Epithelial cell of proximal tubule (primary cell): ENCODE data around the gene CCT5. TPM values are rescaled to one million over a fixed set of nuclear protein-coding genes. Genes with fewer than 3 reads are reported as not detected.

Experiments
- DNase-seq: peaks from one replicate; pipeline ENCODE4 v3.0.0-alpha.2; 2011; ENCODE audit warnings: low read depth
- H3K4me3 ChIP-seq: 2 replicates; pipeline ENCODE4 v1.5.1; 2011; ENCODE audit warnings: low read depth, mild to moderate bottlenecking, low read length
- CTCF ChIP-seq: conservative IDR thresholded peaks from 2 replicates; pipeline ENCODE4 v1.5.1; 2012; ENCODE audit warnings: low read depth, mild to moderate bottlenecking, low read length
- total RNA-seq: library from RNA; depleted of rRNA; stranded (reverse); fragments of >200 nt; gene quantifications from 2 replicates; pipeline ENCODE4 v1.2.3, GENCODE V29; 2015

Gene CCT5
- total RNA-seq, 1 donor from 2014 or later: 610 TPM

GRCh38 chr5:10275991-10276390 is 25.9 kb downstream of the CCT5 start:
- no peak for TF ChIP-seq CTCF
- no peak for DNase-seq
- H3K4me3 ChIP-seq: no peak overlapping the region

- no peak for DNase-seq
- H3K4me3 ChIP-seq: no peak overlapping the region
- TF ChIP-seq CTCF: no peak
These were observed 26.6 kb downstream of the CCT5 start for GRCh38 chr5:10276691-10277090.

- no peak for TF ChIP-seq CTCF
- no peak for DNase-seq
These were observed 27.9 kb downstream of the CCT5 start for GRCh38 chr5:10277773-10278630.

GRCh38 chr5:10278658-10279279 is 28.7 kb downstream of the CCT5 start:
- no peak for DNase-seq
- H3K4me3 ChIP-seq: no peak overlapping the region
- TF ChIP-seq CTCF: no peak

More at GRCh38 chr5:10277773-10278630, 27.9 kb downstream of the CCT5 start:
- no peak overlapping the region for H3K4me3 ChIP-seq

- TF ChIP-seq CTCF: no peak
- DNase-seq: no peak
These were observed 29.2 kb downstream of the CCT5 start for GRCh38 chr5:10279328-10279727.

GRCh38 chr5:10279925-10280720 is 30.0 kb downstream of the CCT5 start:
- no peak for DNase-seq
- H3K4me3 ChIP-seq: no peak overlapping the region
- TF ChIP-seq CTCF: no peak

More at GRCh38 chr5:10279328-10279727, 29.2 kb downstream of the CCT5 start:
- no peak overlapping the region for H3K4me3 ChIP-seq
